HG03520 (cell line): Measurements from ENCODE around the gene TRIM44.

Experiments used
- ATAC-seq: cut with Tn5 transposase; IDR thresholded peaks from one replicate; pipeline ENCODE4 v1.9.1; 2021; ENCODE audit warnings: mild to moderate bottlenecking, moderate library complexity; ENCODE audit not compliant: unreplicated experiment

The TRIM44 gene, protein sequence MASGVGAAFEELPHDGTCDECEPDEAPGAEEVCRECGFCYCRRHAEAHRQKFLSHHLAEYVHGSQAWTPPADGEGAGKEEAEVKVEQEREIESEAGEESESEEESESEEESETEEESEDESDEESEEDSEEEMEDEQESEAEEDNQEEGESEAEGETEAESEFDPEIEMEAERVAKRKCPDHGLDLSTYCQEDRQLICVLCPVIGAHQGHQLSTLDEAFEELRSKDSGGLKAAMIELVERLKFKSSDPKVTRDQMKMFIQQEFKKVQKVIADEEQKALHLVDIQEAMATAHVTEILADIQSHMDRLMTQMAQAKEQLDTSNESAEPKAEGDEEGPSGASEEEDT

DNA sequence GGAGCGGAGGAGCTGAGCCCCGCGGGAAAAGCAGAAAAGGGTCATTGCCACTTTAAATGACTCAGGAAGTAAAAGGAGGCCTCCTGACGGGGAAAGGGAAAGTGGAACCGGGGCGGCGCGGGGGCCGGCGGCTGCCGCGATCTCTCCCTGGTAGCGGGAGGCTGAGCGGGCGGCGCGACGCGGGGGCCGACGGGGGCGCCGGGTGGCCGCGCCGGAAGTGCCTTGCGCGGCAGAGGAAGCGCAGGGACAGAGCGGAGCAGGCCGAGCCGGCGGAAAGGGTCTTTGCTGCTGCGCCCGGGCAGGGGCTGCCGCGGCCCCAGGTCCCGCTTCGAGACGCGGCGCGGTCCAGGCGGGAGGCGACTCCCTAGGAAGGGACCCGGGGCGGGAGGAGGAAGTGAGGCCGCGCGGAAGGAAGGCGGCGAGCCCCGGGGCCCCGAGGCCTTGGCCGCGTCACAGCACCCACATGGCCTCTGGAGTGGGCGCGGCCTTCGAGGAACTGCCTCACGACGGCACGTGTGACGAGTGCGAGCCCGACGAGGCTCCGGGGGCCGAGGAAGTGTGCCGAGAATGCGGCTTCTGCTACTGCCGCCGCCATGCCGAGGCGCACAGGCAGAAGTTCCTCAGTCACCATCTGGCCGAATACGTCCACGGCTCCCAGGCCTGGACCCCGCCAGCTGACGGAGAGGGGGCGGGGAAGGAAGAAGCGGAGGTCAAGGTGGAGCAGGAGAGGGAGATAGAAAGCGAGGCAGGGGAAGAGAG is at the start of gene TRIM44:
TSS of gene TRIM44 (plus strand) at position 127 of the 759 bp plus-strand sequence. CDS start at position 464, 337 bp downstream.
- ATAC-seq = peak; percentile 88

DNA sequence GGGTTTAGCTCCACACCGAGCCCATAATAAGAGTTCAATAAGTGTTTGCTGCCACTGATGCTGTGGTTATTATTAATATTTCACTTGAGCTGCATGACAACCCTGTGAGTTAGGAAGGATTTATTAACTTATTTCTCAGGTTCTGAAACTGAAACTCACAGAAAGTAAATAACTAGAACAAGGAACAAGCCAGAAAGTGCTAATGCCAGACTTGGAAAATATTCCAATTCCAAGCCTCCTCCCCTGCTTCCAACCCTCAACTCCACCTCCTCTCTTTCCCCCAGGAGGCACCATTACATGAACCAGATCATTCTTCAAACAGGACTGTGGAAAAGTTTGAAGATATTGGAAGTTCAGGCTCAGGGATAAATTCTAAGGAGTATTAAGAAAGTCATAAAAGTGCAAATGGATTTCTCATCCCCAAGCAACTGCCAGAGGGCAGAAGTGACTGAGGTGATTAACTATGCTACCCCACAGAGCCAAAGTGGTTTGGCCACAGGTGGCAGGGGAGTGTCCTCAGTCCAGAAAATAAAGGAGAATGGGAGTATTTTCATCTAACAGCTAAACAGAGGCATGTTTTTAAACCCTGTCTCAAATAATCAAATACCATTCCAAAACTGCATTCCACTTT is 47.5 kb upstream of the TRIM44 start:
- no peak for ATAC-seq

DNA sequence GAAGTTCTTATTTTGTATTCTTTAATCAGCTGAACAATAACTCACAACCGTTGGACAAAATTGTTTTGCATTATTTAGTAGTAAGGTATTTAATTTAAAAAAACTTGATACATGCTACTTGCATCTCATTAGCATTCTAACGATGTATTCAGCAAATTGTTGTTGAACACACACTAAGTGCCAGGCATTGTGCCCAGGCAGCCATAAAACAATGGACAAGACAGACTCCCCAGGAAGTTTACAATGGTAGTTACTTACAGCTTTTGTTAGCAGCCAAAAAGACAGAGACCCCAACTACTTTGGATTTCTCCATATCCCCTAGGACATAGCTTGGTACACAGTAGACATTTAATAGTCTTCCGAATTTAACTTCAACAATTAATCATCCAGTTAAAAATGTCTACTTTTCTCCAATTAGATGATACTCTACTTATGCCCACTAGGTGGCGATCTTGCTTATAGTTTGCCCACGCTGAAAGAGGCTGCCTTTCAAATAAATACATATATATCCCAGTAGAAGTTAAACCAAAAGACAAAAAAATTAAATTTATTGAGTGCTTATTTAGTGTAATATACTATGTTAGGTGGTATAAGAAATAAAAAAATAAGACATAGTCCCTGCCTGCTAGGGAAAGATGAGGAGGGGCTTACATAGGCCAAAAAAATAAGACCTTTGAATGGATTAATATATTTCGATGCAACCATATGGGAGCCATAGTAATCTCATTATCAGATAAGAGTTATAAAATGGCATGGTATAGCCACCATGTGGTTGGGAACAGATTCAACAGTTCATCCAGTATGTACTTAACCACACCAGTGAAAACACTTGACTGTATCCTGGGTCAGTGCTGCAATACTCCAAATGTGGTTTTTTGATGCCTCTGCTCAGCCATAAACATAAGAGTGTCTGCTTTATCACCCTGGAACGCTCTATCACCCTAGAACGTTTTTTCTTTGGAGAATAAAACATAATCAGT is 46.4 kb upstream of the TRIM44 start:
- no peak for ATAC-seq

DNA sequence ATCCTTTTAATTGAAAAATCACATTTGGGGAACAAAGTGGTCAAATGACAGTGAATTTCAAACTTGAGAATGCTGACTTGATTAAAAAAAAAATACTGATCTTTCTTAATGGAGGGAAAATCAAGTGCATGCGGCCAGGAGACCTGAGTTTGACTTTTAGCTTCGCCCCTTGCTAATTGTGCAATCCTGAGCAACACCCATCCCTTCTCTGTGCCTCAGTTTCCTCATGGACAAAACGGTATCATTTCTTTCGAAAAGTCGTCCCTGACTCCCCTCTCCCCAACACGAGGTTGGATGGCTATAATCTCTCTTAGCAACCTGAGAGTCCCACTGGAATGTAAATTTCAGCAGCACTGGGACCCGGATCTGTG is 45.3 kb upstream of the TRIM44 start:
- ATAC-seq = no peak

DNA sequence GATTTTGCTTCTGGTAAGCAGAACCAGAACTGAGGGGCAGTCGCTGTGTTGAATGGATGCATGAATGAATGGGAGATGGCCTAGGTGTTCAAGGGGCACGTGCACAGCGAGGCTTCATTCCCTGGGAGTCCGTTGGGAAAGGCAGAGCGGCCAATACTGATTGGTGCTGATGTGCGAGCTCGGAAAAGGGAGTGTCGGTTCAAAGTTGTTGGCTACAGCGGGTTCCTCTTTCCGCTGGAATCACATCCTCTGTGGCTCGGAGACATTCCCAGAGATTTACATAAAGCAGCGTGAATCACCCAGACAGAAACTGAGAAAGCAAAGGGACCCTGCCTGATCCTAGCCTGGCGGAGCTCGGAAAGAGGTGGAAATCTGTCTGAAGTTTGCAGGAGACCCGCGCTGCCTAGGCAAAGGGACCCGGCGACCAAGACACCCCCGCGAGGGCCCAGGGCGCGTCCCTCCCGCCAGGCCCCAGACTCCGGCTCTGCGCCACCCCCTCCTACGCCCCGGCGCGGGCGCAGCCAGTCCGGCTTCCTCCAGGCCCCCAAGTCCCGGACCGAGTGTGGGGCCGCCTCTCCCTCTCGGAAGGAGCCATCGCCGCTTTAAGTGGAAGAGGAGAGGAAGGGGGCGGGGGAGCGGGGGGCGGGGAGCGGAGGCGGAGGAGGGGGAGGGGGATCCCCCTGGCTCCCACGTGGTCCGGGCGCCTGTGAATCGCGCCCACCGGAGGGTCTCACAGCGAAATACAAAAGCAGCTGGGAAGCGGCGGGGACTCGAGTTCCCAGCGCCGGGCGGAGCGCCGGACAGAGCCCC is 44.7 kb upstream of the TRIM44 start, which contains the start of gene FJX1:
TSS of gene FJX1 (plus strand) at position 774 of the 810 bp plus-strand sequence. CDS start 177 bp downstream, outside the sequence.
- no peak for ATAC-seq

DNA sequence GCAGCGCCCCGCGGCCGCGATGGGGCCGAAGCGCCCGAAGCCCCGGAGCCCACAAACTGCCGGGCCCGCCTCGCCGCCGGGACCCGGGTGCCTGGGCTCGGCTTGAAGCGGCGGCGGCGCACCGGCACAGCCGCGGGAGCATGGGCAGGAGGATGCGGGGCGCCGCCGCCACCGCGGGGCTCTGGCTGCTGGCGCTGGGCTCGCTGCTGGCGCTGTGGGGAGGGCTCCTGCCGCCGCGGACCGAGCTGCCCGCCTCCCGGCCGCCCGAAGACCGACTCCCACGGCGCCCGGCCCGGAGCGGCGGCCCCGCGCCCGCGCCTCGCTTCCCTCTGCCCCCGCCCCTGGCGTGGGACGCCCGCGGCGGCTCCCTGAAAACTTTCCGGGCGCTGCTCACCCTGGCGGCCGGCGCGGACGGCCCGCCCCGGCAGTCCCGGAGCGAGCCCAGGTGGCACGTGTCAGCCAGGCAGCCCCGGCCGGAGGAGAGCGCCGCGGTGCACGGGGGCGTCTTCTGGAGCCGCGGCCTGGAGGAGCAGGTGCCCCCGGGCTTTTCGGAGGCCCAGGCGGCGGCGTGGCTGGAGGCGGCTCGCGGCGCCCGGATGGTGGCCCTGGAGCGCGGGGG is 44.0 kb upstream of the TRIM44 start:
- no peak for ATAC-seq

DNA sequence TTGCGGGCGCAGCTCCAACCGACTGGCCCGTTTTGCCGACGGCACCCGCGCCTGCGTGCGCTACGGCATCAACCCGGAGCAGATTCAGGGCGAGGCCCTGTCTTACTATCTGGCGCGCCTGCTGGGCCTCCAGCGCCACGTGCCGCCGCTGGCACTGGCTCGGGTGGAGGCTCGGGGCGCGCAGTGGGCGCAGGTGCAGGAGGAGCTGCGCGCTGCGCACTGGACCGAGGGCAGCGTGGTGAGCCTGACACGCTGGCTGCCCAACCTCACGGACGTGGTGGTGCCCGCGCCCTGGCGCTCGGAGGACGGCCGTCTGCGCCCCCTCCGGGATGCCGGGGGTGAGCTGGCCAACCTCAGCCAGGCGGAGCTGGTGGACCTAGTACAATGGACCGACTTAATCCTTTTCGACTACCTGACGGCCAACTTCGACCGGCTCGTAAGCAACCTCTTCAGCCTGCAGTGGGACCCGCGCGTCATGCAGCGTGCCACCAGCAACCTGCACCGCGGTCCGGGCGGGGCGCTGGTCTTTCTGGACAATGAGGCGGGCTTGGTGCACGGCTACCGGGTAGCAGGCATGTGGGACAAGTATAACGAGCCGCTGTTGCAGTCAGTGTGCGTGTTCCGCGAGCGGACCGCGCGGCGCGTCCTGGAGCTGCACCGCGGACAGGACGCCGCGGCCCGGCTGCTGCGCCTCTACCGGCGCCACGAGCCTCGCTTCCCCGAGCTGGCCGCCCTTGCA is 43.3 kb upstream of the TRIM44 start:
- no peak for ATAC-seq

DNA sequence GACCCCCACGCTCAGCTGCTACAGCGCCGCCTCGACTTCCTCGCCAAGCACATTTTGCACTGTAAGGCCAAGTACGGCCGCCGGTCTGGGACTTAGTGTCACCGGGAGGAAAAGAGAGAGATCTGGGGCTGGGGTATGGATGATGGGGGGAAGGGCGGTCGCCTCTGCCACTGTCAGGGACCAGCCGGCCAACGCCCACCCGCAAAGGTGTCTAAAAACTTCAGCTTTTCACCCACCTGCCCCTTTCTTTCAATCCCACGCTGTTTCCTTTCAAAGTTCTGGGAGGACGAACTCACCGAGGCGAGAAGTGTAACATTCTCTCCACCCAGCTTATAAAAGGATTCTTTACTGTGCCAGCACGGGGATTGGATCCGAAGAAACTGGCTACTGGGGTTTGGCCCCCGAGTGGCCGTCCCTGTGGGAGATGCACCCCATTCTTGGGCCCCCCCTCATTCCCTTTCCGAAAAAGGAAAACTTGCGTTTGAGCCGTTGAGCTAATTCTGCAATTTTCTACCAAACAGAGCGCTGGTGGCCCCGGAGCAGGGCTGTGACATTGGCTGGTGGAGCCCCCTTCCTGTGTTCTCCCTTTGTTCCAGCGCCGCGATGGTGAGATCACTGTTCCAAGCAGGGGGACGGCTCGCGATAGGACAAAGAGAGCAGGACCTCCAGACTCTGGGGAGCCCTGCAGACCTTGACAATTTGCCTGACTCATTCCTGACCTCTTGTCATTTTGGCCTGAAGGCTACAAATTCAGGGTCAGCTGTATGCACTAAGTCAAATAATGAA is 42.5 kb upstream of the TRIM44 start:
- ATAC-seq = no peak

DNA sequence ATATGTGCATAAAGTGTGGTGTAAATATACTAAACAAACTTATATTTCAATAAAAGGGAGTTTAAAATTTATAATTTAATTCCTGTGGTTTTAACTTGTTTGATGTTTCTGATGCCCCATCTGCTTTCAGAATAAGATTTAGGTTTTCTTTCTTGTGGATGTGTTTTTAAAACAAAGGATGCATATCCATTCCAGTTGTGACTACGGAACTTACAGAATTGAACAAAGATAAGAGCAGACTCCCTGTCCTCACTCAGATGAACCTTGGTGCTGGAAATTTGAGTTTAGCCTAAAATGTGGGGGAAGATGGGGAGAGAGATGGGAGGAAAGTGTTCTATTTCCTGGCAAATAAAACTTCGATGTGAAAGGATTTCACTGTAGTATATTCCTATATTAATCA is 41.8 kb upstream of the TRIM44 start:
- no peak for ATAC-seq

DNA sequence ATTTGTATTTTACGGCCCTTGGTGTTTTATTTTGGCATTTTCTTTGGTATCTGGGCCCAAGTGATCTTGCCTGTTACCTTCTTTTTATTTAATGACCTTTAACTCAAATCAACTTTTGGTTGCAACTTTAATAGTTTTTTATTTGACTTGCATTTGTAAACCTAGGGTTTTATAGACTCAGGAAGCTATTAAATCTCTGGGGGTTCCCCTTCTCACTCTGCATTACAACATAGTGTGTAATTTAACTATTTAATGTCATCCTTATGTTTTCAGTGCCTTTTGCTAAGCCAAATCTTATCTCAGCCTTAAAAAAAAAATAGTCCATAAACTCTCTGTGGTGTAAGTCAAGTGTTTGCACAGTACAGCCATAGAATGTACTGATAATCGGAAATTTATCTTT is 41.0 kb upstream of the TRIM44 start:
- ATAC-seq = no peak

DNA sequence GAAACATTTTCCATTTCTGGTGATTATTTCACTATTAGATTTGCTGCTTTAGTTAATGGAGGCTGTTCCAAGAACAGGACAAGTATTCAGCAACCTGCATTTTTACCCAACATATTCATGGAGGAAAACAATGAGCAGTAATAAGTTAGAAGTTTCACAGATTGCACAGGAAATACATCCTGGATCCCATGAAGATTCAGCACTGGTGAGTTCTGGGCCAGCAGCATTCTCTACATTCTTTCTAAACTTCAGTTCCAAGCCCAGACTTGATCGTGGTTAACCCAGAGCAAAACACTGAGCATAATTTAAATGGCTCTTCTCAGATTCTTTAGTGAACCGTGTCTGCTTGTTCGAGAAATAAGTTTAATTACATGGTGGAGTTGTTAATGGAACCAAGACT is 40.5 kb upstream of the TRIM44 start:
- no peak for ATAC-seq

DNA sequence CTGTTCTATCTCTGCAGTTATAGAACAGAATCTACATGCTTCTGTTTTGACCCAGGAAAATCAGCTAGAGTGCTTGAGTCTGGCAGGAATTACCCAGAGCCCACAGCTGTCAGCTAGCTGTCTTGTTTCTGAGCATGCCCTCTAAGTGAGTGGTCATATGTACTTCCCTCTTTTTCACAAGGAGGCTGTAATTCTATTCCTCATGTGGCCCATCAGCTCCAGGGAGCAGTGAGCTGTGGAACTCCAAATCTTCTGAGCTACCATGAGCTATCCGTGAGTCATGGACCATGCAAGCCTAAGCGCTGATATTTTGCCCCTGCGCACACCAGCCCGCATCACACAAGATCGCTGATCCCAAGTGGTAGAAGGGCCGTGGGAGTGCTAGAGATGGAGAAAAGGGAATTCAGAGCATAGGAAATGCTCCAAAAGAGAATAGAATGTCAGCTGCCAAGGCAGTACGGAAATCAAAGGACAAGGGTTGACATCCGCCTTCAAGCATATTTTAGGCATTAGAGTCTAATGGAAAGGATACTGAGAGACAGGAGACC is 38.9 kb upstream of the TRIM44 start:
- ATAC-seq = no peak

DNA sequence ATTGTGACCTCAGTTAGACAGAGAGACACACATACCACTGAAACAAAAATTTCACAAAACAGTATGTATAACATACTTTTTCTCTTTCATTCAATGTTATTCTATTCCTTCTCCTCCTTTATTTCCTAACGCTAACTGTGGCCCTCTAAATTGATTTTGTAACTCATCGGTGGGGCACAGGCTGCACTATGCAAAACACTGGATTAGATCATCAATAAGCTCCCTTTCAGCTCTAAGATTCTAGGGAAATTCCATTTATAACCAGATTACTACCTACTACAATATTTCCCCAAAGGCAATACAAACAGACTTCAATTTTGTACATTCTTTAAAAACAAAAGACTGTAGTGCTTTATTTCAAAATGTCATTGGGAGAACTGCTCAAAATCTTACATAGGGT is 38.3 kb upstream of the TRIM44 start:
- no peak for ATAC-seq

DNA sequence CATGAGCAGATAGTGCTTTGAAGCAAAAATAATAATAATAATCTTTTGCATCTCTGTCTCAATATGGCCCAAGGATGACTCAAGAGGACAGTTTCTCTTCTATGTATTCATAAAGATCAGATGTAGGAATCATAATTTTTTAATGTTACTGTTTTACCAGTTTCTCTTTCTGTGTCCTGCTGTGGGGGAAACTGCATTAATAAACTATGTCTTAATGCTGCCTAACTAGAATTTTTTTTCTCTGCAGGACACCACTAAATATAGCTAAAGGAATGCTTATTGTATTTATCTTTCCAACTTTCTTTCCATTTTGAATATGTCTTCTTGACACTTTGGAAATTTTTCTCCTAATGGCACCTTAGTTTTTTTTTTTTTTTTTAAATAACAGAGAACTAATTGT is 37.8 kb upstream of the TRIM44 start:
- no peak for ATAC-seq

DNA sequence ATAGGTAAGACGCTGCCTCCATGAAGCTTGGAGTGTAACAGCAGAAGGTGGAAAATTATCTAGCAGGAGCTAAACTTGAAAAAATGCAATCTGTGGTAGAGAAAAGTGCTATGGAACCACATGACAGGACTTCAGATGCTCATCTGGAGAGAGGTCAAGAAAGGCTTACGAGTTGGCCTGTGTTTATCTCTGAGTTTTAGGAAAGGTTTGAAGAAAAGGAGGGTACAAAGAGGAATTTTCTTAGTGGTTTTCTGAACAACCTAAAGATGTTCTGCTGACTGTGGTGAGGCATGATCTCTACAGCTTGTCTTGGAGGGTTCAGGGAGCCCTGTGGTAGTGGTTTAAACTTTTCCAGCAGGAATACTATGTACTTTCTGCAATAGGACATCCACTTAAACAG is 36.1 kb upstream of the TRIM44 start:
- ATAC-seq = no peak

DNA sequence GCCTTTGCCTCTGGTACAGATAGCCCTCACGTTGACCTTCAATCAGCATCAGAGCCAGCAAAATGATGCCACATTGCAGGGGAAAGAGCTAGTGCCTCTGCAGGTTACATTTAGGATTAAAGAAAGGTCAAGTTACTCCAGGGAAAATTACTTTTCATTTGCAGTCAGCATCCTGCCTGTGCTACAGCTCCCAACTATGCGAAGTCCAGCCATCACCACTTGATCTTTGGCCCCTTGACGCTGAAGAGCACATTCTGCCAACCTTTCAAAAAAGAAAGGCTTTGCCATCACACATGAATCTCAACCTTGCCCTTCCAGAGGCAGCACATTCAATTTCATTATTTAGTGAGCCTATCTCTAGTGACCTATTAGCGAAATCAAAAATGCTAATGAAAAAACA is 33.1 kb upstream of the TRIM44 start:
- no peak for ATAC-seq

DNA sequence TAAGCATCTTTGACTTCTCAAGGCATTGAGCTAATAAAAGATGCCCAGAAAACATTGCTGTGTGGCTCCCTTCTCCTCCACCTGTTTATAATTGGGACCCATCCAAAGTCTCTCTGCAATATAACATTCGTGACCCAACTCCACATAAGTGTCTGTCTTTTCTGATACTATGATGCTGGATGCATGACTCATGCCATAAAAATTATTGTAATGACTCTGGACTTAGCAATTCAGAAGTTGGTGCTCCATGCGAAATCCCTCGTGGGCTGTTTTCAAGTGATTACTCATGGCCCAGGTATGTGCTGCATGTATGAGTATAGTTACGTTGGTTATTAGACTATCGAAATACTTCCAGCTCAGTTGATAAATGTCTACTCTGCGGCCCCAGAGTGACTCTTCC is 32.7 kb upstream of the TRIM44 start:
- no peak for ATAC-seq

DNA sequence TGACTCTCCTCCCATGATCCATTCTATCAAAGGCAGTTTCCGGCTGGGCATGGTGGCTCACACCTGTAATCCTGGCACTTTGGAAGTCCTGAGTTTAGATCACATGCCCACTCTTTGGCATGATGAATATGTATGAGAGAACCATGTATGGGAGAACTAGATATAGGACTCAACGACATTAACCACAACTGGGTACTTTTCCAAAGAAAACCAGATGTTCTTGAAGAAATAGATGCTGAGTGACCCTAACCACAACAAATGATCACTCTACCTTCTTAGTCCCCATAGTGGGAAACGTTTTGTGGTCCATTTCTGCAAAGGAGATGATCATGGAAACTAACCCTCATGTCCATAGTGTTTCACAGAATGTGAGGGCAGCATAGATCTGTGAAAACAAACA is 30.7 kb upstream of the TRIM44 start:
- no peak for ATAC-seq
